ENCODE measurements around the gene KIF11. TPM values are rescaled to one million over a fixed set of nuclear protein-coding genes. Genes with fewer than 3 reads are reported as not detected.
A peak's percentile ranks its signal among the peaks of the same experiment; 100 is the strongest.
"Not testable (repeated sequence)": the region's sequence is repeated elsewhere in the genome, so short reads cannot be mapped to it uniquely, and the experiment has no call there.

The KIF11 gene
- total RNA-seq = 0.38 TPM

- peak; percentile 92 for ATAC-seq
- peak; percentile 97 for DNase-seq (ENCODE audit: low spot score)
Observed at GRCh38 chr10:92592761-92593618, at the start of gene KIF11. Gene KIF11, plus strand, starts transcription at chr10:92593130. Its CDS starts 246 bp downstream, at chr10:92593376.

- no peak for DNase-seq (ENCODE audit: low spot score)
- ATAC-seq = peak; percentile 33
Observed at GRCh38 chr10:92544296-92544695, 48.6 kb upstream of the KIF11 start.

GRCh38 chr10:92545556-92545955 lies 47.4 kb upstream of the KIF11 start:
- ATAC-seq (no peak), DNase-seq (ENCODE audit: low spot score) (no peak)

GRCh38 chr10:92547676-92548075 lies 45.3 kb upstream of the KIF11 start:
- ATAC-seq (no peak), DNase-seq (ENCODE audit: low spot score) (no peak)

GRCh38 chr10:92550924-92551323 lies 42.0 kb upstream of the KIF11 start:
- ATAC-seq (peak; percentile 37), DNase-seq (ENCODE audit: low spot score) (no peak)

GRCh38 chr10:92552310-92552709 lies 40.6 kb upstream of the KIF11 start:
- no peak for ATAC-seq
- no peak for DNase-seq (ENCODE audit: low spot score)

GRCh38 chr10:92553959-92554358 lies 39.0 kb upstream of the KIF11 start:
- ATAC-seq (no peak), DNase-seq (ENCODE audit: low spot score) (no peak)

- no peak for ATAC-seq
- no peak for DNase-seq (ENCODE audit: low spot score)
Observed at GRCh38 chr10:92559046-92559445, 33.9 kb upstream of the KIF11 start.

GRCh38 chr10:92562424-92562823 lies 30.5 kb upstream of the KIF11 start:
- ATAC-seq (no peak), DNase-seq (ENCODE audit: low spot score) (no peak)

GRCh38 chr10:92567952-92568600 lies 24.9 kb upstream of the KIF11 start:
- DNase-seq (ENCODE audit: low spot score) (no peak), ATAC-seq (no peak)

- DNase-seq (ENCODE audit: low spot score) (no peak), ATAC-seq (no peak)
Observed at GRCh38 chr10:92569071-92569470, 23.9 kb upstream of the KIF11 start.

GRCh38 chr10:92569663-92570062 lies 23.3 kb upstream of the KIF11 start:
- ATAC-seq; DNase-seq (ENCODE audit: low spot score): not testable (repeated sequence)

GRCh38 chr10:92571649-92572048 lies 21.3 kb upstream of the KIF11 start:
- ATAC-seq (no peak), DNase-seq (ENCODE audit: low spot score) (no peak)

- DNase-seq (ENCODE audit: low spot score) (no peak), ATAC-seq (no peak)
Observed at GRCh38 chr10:92572362-92573090, 20.4 kb upstream of the KIF11 start.

GRCh38 chr10:92573091-92573797 lies 19.7 kb upstream of the KIF11 start:
- DNase-seq (ENCODE audit: low spot score) = peak; percentile 54
- ATAC-seq = peak; percentile 58

- ATAC-seq (peak; percentile 88), DNase-seq (ENCODE audit: low spot score) (peak; percentile 92)
Observed at GRCh38 chr10:92573798-92574547, 19.0 kb upstream of the KIF11 start, which contains the start of gene IDE. Gene IDE, minus strand, starts transcription at chr10:92574093. Its CDS starts 74 bp downstream, at chr10:92574019.

GRCh38 chr10:92574548-92575261 lies 18.2 kb upstream of the KIF11 start:
- no peak for DNase-seq (ENCODE audit: low spot score)
- peak; percentile 17 for ATAC-seq

- no peak for DNase-seq (ENCODE audit: low spot score)
- no peak for ATAC-seq
Observed at GRCh38 chr10:92575961-92576360, 17.0 kb upstream of the KIF11 start.

- DNase-seq (ENCODE audit: low spot score) = not testable (repeated sequence)
Observed at GRCh38 chr10:92582347-92582746, 10.6 kb upstream of the KIF11 start.

More at GRCh38 chr10:92582347-92582746, 10.6 kb upstream of the KIF11 start:
- not testable (repeated sequence) for ATAC-seq

All from left lobe of liver (tissue), 2 donors.